Right kidney (tissue), 1 donor: ENCODE measurements around the gene PIP4K2B.

Experiments used
- DNase-seq: peaks from one replicate; pipeline ENCODE4 v3.0.0-alpha.2; 2016

Gene PIP4K2B

DNA sequence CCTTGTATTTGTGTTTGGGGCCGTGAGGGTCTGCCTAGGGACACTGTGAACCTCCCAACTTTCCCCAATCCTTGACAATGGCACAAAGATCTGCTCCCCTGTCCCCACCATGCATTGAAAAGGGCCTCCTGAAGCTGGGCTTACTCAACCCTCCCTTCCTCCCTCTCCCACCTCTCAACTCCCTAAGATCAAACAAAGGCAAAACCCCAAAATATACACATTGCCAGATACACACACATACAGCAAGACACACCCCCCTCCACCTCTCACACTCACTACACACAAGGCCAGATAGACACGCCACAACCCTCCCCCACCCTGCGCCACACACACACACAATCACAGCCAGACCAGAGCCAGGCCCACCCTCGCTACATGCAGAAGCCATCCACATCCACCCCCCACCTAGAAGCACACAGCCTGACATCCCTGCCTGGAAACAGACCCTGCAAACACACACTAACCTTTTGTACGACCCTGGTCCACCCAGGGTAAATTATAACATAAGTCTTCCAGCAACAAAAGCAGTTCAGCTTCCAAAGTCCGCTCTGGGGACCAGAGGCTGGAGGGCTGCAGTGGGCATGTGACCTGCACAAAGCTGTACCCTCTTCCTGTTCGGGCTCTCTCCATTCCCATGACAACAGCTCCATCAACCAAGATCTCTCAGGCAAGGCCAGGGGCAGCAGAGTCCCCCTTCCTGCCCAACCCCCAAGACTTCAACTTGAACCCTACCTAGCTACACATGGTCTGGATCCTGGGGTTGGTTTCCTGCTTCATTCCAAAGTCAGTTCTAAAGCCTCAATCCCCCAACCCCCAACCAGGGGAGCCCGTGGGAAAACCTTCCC, 53.1 kb downstream of the PIP4K2B start:
- no peak for DNase-seq

DNA sequence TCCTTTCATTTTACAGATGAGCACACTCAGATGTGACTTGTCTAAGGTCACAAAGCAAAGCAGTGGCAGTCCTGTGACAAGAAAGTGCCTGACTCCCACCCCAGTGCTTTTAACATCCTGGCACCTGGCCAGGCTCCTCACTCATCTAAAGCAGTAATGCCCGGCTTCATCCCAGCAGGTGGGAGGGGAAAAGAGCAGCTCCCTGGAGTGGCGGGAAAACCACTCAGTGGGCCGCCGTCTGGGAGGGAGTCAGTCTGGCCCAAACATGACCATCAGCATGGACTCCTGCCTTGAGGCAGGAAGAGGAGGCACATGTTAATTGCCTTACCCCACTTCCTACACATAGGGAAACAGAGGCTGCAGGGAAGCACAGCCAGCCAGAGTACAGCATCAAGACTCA, 53.8 kb downstream of the PIP4K2B start:
- DNase-seq: no peak

DNA sequence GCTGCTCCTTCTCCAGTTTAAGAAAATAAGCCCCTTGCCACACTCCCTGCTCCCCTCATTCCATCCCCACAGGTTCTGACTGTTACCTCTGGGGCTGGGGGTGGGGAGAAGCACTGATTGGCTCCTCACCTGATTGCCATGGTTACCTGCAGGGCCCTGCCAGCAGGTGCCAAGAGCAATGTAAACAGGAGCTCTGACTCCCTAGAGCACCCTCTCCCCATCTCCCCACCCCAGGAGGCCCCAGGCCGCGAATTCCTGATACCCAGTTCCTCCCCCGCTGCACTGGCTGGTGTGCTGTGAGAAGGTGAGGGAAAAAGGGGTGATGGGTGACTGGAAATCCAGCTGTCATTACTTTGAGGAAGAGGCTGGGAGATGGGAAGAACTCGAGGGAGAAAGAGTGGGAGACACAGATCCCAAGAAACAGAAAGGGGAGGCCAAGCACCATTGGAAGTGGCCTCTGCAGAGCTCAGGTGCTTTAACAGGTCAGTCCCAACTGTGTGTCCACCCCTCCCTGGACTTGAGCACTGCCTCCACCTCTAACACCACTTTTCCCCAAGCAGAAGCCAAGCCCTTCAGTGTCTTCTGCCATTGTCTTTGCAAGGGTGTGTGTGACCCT, 55.7 kb downstream of the PIP4K2B start:
- DNase-seq: no peak

DNA sequence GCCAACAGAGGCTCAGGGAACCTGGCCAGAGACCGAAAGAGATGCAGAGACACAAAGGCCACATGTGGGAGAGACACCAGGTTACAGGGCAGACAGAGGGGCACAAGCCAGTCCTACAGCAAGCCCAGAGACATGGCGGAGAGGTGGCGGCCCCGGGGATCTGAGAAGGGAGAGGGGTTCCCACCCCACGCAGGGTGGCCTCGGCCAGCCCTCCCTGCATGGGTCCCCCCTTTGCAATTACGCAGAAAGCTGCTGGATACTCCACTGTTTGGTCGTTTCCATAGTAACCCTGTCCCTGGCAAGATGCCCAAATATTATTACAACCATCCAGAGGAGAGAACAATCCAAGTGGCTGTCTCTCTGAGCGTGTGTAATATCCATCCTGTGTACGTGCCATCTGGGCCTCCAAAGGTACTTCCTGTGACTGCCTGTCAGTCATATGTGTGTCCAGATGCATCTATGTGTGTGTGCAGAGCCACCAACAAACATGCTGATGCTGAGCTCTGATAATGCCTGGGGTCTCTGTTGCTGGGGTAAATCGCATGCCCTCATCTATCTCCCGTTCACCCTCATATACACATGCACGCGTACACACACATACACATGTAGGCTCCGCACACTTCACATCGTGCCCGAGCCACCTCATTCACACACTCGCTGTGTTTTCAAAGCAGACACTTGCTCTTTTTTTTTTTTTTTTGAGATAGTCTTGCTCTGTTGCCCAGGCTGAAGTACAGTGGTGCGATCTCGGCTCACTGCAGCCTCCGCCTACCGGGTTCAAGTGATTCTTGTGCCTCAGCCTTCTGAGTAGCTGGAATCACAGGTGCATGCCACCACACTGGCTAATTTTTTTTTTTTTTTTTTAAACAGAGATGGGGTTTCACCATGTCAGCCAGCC, 56.7 kb downstream of the PIP4K2B start:
- DNase-seq: no peak

DNA sequence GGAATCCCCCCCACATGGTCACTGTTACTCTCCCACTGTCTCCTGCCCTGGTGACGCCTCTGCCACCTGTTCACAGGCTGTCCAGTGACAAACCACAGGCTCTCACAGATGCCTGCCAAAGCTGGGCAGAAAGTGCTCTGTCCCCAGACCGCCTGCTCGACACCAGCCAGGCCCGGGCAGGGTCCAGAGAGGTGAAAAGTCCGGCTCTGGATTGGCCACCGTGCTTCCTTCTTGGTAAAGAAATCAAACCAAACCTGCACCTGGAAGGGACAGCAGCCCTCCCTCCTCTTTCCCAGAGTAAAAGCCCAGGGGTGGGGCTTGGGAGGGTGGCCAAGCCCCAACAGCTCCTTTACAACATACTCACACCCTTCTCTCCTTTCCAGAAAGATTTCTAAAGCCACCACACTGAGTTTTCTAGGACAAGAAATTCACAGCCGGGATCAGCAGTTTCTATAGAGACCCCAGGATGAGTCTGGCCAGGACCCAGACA, 57.4 kb downstream of the PIP4K2B start:
- DNase-seq: no peak

DNA sequence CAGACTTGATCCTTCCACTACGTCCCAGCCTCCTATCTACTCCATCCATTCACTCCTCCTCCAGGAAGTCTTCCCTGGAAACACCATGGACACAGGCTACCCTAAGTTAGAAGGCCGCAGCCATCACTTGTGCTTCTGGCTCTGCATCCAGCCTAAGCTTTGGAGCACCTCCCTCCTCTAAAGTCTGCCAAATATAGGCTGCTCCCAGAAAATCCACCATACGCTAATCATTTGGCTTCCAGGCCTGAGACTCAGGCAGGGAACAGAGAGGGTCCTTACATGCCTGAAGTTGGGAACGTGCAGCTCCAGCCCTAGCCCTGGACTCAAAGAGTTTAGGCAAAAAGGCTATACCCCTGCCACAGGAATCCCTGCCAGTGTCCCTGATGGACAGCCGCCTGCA, 57.9 kb downstream of the PIP4K2B start:
- DNase-seq: no peak

DNA sequence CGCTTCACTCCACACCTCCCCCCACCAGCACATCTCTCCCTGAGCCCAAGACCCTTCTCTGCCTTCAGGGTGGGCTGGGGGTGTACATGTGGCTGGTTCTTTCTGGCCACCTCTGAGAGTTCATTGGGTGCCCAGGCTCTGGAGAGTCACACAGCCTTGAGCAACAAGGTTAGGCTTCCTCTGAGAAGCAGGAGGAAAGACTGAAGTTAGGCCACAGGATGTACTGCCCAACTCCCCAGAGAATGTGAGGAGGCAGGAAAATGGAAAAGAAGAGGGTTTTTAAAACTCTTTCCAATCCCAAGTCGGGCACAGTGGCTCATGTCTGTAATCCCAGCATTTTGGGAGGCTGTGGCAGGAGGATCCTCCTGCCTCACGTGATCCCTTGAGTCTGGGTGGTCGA, 58.5 kb downstream of the PIP4K2B start:
- DNase-seq: no peak

DNA sequence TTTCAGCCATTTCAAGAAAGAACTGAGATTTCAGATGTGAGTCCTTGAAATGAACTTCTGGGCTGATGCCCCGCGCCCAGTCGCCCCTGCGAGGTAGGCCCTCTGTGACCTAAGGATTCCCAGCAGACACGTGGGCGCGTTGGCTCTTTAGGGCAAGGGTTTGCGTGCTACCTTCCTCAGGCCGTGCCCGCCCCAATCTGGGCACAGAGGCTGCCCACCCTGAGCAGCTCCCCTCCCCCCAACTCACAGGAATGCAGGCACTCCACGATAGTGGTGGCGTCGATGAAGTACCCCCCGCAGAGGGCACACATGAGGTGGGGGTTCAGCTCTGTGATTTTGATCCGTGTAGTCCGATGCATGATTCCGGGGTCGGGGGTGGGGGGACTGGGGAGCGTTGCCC, 59.3 kb downstream of the PIP4K2B start:
- DNase-seq: no peak

DNA sequence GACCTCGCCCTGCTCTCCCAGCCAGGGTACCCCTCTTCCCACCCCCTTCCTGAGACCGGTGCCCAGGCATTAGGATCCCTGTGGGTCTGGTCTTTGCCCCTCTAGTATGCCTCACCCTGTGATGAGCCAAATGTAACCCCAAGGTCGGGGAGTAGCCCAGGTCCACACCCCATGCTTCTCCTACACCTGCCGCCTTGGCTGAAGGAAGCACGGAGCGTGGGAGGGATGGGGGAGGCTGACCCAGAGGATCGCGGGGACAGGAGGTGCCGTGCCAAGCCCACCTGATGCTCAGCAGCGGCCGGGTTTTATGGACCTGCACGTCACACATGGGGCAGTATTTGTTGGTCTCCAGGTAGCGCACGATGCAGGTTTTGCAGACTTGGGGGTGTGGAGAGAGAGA, 60.1 kb downstream of the PIP4K2B start:
- DNase-seq: no peak

DNA sequence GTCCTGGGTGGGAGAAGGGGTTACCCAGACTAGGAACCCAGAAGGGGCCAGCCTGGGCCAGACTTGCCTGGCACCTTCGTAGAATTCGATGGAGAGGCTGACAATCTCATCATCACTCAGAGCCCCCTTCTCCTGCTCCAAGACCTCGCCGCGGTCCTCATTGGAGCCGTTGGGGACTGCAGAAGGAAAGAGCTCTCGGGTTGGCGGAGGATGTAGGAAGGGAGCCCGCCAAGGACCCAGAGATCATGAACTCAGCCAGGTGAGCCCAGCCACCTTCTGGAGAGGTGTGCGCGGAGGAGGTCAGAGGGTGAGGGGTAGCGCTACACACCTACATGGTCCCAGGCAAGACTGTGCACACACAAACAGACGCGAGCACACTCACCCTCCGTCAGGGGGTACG, 60.7 kb downstream of the PIP4K2B start:
- no peak for DNase-seq

DNA sequence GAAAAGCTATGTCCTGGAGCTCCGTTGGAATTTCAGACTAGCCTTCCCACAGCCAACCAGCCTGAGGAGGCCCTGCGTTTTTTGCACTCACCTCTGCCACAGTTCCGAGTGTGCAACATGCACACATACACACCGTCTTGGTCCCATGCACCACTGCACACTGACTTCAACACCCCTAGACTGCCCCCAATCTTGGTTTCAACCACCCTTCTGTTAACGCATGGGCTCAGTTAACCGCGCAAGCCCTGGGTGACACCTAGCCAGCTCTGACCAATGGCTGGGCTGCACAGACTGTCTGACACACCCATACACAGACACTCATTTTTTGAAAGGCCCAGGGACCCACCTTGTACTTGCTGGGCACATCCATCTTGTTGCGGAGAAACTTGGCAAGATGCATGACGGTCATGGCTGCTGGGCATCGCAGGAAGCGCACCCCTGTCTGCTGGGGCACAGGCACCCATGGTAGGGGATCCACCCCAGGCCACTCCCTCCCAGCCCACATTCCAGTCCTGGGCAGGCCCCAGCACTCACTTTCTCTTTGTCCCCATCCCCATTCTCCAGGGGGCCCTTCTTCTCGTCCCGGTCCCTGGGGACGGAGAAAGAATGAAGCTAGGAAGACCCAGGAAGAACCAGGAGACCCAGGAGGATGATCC, 61.2 kb downstream of the PIP4K2B start:
- DNase-seq: no peak

DNA sequence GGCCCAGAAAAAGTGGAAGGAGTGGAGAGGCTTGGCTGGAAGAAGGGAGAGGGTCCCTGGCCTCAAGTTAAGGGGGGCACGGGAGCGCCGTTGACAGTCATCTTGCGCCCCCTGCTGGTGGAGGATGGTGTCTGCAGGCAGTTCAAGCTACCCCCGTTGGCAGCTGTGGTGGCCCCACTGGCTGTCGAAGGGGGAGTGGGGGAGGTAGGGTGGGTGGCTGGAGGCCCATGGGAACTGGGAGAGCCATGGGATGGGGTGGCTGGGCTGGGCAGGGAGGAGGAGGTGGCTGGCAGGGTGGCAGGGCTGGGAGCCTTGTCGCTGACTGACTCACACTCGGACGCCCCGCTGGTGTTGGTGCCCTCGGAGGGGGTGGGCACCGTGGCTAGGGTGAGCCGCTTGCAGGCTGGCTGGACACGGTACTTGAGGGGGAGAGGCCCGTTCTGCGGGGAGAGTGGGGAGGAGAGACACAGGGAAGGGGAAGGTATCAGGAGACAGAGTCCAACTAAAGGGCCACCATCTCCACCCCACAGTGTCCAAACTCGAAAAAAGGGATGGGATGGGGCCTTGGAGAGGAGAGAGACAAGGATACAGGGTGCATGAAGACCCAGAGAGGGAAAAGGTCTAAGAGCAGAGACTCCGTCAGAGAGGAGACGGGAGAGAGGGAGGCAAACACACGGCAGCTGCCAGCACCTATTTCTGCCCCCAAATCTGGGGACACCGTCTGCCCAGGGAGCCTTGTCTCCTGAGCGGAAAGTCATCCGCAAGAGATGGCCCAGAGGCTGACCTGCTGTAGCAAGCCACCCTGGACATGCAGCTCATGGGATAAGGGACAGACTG, 64.0 kb downstream of the PIP4K2B start:
- no peak for DNase-seq

DNA sequence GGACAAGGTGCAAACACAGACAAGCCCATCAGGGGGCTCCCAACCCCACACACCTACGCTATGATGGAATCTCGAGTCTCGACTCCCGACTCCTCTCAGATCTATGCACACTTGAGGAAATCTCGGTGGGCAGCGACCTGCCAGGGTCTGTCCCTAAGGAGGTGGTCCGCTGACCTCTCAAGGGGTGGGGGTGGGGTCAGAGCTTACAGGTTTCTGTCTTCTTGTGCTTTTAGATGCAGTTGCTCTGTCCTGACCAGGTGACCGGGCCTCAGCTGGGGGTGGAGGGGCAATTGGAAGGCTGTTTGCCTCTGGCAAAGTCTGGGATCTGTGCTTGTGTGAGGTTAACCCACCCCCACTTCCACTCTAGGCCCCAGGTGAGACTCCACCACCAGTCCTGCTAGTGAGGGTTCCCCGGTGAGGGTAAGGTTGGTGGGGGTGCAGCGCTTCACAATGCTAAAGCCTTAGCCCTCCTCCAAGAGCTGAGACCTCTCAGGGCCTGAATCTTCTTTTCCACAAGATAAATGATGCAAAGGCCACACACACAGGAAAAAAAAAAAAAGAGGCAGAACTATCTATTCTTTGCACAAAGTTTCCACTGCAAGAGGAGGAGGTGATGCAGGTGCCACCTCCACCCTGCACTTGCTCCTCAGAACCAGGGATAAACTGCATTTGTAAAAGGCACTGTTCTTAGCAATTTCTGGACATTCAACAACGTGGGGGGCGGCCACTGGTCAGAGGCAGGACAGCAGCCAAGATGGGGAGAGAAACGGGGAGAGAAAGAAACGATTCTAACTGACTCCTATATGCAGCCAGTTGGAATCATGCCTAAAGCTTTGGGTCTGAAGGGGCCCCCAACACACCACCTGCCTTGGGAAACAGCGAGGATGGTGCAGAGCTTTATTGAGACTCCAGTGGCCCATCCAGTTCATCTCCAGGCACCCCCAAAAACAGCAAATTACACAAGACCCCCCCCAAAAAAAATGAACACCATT, 65.1 kb downstream of the PIP4K2B start:
- DNase-seq: no peak

DNA sequence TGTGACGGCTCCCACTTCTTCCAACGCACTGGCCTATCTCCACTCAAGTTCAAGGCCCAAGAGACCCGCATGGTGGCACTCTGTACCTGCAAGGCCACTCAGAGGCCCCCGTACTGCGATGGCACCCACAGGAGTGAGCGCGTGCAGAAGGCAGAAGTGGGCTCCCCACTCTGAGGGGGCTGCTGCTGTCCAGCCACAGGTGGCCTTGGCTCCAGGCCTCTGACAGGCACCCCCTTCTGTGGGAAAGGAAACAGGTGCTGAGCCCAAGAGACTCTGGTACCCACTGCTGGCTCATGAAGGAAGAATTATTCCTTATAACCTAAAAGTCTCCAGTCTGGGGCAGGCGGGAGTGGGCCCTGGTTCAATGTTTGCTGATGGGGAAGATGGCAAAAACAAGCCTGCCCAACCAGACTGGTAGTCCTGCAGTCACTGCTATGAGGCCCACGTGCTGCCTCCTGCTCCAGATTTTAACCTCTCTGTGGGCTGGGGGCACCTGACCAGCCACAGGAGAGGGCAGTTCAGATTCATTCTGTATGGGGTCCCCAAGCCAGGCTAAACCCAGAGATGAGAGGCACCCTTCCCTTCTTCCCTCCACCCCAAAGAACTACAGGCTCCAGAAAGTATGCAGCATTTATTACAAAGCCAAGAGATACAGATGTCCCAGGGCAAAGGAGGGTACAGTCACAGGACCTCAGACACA, 65.9 kb downstream of the PIP4K2B start:
- DNase-seq: no peak

DNA sequence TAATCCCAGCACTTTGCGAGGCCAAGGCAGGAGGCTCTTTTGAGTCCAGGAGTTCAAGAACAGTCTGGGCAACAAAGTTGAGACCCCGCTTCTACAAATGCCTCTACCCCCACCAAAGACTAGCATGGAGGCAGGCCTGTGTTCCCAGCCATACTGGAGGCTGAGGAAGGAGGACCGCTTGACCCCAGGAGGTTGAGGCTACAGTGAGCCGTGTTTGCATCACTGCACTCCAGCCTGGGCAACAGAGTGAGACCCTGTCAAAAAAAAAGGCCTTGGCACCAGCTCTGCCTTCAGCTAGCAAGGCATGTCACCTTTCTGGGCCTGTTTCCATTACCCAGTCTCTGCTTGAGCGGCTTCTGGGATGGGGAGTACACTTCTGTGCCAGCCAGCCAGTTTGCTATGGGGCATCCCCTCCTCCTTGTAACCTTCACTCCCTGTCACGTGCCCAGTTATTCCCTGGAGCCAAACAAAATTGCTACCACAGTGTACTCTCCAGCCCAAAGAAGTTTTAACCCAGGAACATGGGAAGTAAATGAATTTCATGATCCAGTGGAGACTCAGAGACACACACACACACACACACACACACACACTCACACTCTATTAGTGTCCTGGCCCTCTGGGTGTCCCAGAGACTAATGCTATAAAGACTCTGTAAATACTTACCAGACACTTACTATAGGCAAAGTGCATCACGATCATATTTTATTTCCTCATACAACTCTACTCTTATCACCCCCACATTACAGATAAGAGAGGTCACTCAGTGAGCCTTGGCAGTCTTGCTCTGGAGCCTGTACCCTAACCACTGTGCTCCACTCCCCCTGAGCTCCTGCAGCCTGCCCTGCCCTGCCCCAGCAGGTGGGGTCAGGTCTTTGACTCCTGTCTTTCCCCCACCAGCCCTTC, 66.7 kb downstream of the PIP4K2B start:
- no peak for DNase-seq

DNA sequence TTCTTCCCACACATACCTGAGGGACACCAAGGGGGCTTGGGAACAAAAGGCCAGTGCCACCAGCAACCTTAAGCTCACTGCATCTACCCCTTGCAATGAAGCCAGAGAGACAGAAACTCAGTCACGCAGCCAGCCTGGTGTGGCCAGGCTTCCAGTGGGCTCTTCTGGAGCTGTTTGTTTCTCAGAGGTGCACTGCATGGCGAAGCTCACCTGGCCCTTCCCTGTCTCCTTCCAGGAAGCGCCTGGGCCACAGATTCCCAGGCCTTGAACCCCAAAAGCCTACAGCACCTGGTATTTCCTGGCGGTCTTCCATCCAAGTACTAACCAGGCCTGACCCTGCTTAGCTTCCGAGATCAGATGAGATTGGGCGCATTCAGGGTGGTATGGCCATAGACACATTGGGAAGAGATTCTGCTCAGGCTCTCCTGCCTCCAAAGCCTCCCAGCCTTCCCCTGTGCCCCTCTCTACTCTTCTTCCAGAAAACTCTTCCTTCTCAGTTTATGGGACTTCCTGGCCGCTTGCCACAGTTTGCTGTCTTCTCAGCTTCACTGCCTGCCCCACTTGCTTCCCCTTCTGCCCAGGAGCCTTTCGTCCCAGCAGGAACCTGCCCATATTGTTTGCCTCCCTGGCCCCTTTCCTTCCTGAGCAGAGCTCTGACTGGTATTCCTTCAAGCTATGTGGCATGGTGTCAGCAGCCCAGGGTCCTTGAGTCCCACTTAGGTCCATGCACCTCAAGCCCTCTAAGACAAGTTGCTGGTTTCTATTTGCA, 67.6 kb downstream of the PIP4K2B start:
- DNase-seq: no peak

DNA sequence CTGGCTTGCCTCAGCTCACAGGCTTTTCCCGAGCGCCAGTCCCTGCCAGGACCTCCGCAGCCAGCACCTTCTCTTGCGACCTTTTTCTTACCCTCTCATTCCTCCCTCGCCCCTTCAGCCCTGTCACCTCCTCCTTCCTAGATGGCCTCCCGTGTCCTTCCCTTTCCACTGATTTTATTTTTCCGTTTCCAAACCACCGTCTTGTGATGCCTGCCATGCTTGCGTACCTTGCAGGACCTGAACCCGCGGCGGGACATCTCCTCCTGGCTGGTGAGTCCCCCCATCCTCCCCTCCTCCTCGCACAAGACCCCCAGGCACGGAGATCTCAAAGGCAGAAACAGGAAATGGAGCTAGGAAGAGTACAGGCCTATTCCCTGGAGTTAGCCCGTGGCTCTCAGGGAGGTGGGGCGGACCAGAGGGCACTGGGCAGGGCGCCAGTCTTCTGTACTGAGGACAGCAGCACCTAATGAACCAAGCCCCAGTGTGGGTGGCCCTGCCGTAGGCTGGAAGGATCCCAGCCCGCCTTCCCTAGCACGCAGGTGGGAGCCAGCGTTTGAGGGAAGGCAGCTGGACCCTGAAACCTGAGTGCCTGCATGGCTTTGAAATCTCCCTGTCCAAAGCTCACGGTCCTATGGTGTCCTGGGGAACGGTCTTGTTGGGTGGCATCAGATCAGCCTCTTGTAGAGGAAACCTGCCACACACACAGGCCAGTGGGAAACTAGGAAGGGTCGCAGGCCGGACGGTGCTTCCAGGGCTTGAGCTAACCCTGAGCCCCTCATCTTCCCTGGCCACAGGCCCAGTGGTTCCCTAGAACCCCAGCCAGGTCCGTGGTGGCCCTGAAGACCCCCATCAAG, 68.6 kb downstream of the PIP4K2B start:
- DNase-seq: peak; percentile 75
